Vagina (tissue), 2 donors: ENCODE results near the gene PCARE. TPM values are rescaled to one million over a fixed set of nuclear protein-coding genes. Genes with fewer than 3 reads are reported as not detected.

Experiments
- DNase-seq, 2 donors: peaks; one replicate each; pipeline ENCODE4 v3.0.0-alpha.2; 2017; ENCODE audit errors: extremely low spot score in 2 of 2
- H3K27ac ChIP-seq: fragments of 200-600 bp; sonication (generic); one replicate; pipeline ENCODE4 v1.5.1; 2019
- H3K27me3 ChIP-seq: fragments of 200-600 bp; sonication (generic); one replicate; pipeline ENCODE4 v1.5.1; 2019
- H3K36me3 ChIP-seq, 2 donors: fragments of 200-600 bp; sonication (generic); one replicate each; pipeline ENCODE4 v1.5.1; 2017 to 2019
- H3K4me1 ChIP-seq: fragments of 200-600 bp; sonication (generic); one replicate; pipeline ENCODE4 v1.5.1; 2019
- H3K4me3 ChIP-seq, 2 donors: fragments of 200-600 bp; sonication (generic); 1 replicate in 1 of 2; 2 replicates in 1 of 2; pipeline ENCODE4 v1.5.1; 2016 to 2019
- H3K9me3 ChIP-seq: fragments of 200-600 bp; sonication (generic); one replicate; pipeline ENCODE4 v1.5.1; 2019
- POLR2A ChIP-seq, 2 donors: fragments of 450-650 bp; IDR thresholded peaks; one replicate each; pipeline ENCODE4 v1.6.1; 2017; ENCODE audit warnings: antibody characterized with exemption in 2 of 2, mild to moderate bottlenecking in 2 of 2, moderate library complexity in 2 of 2
- POLR2AphosphoS5 ChIP-seq, 2 donors: sonication (generic); formaldehyde crosslinking; IDR thresholded peaks; one replicate each; pipeline ENCODE4 v1.9.0; 2017; ENCODE audit warnings: antibody characterized with exemption in 2 of 2, mild to moderate bottlenecking in 2 of 2, low read depth in 1 of 2; ENCODE audit not compliant: insufficient read depth in 1 of 2
- intact Hi-C: fragments of 100-400 bp; cut with DNase I; formaldehyde crosslinking; loops from one replicate; pipeline ENCODE4 v1.15.1; 2023
- total RNA-seq: library from RNA; depleted of rRNA; stranded (reverse); fragments of >200 nt; gene quantifications from one replicate; pipeline ENCODE4 v1.2.3, GENCODE V29; 2016
- TF ChIP-seq, protein P1 (sequence below), 3 experiments: fragments of 450-650 bp in 2 of 3; fragments of 200-600 bp in 1 of 3; sonication (generic) in 1 of 3; IDR thresholded peaks; one replicate each; pipeline ENCODE4 v1.5.1; 2017 to 2019; ENCODE audit warnings: antibody characterized with exemption in 3 of 3, mild to moderate bottlenecking in 2 of 3, moderate library complexity in 2 of 3

Gene PCARE
- total RNA-seq, 1 donor from 2014 or later = not detected

DNA sequence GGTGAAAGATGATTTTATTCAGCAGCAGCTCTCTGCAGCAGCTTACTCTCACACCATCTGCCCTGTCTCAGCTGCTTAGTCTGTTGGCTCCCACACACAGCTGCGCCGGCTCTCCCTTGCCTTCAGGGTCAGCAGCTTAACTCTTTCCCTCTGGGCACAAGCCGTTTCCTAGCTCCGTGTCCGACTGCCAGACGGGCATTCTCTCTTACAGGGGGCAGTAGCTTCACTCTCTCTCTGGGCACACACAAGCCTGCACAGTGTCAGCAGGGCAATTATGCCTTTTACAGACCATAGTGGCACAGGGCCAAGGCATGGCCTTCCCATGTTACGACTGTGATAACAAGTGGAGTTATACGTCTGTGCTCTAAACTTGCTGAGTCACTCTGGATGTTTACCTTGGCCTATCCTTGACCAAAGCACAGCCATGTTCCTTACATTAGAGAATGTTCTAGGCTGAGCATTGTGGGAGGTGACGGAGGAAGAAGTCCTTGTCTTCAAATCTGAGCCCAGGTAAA, 31.7 kb downstream of the PCARE start:
- Histone ChIP-seq H3K9me3 (no peaks in the 10 kb centered on the region), H3K4me1 (no peaks in the 10 kb centered on the region), H3K4me3 (no peak overlapping the region), H3K27me3 (no peaks in the 10 kb centered on the region), H3K27ac (no peak overlapping the region), H3K36me3 (no peaks in the 10 kb centered on the region)
- intact Hi-C loops = no loop called here
- TF ChIP-seq POLR2A (IDR thresholded peaks at IDR 0.05) (no peak), POLR2AphosphoS5 (IDR thresholded peaks at IDR 0.05; ENCODE audit: insufficient read depth in 1 of 2, low read depth in 1 of 2) (no peak)
- TF ChIP-seq, protein P1, sequence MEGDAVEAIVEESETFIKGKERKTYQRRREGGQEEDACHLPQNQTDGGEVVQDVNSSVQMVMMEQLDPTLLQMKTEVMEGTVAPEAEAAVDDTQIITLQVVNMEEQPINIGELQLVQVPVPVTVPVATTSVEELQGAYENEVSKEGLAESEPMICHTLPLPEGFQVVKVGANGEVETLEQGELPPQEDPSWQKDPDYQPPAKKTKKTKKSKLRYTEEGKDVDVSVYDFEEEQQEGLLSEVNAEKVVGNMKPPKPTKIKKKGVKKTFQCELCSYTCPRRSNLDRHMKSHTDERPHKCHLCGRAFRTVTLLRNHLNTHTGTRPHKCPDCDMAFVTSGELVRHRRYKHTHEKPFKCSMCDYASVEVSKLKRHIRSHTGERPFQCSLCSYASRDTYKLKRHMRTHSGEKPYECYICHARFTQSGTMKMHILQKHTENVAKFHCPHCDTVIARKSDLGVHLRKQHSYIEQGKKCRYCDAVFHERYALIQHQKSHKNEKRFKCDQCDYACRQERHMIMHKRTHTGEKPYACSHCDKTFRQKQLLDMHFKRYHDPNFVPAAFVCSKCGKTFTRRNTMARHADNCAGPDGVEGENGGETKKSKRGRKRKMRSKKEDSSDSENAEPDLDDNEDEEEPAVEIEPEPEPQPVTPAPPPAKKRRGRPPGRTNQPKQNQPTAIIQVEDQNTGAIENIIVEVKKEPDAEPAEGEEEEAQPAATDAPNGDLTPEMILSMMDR (IDR thresholded peaks at IDR 0.05) = no peak
- DNase-seq = no peak

DNA sequence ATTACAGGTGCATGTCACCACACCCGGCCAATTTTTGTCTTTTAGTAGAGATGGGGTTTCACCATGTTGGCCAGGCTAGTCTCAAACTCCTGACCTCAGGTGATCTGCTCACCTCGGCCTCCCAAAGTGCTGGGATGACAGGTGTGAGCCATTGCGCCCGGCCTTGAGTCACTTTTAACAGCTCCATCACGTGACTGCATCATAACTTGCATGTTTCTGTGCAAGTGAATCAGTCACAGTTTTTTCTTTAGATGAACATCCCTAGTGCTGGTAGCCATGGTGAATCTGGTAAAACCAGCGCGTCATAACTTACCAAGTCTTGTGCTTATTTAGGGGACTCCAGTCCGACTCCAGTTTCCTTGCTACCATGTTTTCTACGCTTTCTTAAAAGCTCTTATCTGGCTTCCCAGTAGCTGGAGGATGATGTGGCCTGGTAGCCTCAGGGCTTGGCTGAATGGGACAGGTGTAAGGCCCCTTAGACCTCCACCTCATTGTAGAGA, 33.1 kb downstream of the PCARE start:
- DNase-seq = no peak
- Histone ChIP-seq H3K36me3 (no peaks in the 10 kb centered on the region), H3K4me3 (no peak overlapping the region), H3K27ac (no peak overlapping the region), H3K27me3 (no peaks in the 10 kb centered on the region), H3K9me3 (no peaks in the 10 kb centered on the region), H3K4me1 (no peaks in the 10 kb centered on the region)
- intact Hi-C loops = no loop called here
- TF ChIP-seq, protein P1 (IDR thresholded peaks at IDR 0.05) = no peak
- TF ChIP-seq POLR2A (IDR thresholded peaks at IDR 0.05) (no peak), POLR2AphosphoS5 (IDR thresholded peaks at IDR 0.05; ENCODE audit: insufficient read depth in 1 of 2, low read depth in 1 of 2) (no peak)

- H3K36me3 ChIP-seq = no peaks in the 10 kb centered on the region
- H3K27me3 ChIP-seq = no peaks in the 10 kb centered on the region
- no peaks in the 10 kb centered on the region for H3K9me3 ChIP-seq
- no peaks in the 10 kb centered on the region for H3K4me1 ChIP-seq
- H3K27ac ChIP-seq = no peak overlapping the region
- intact Hi-C loops = no loop called here
- TF ChIP-seq, protein P1 (IDR thresholded peaks at IDR 0.05) = no peak
- TF ChIP-seq POLR2A (IDR thresholded peaks at IDR 0.05) (no peak), POLR2AphosphoS5 (IDR thresholded peaks at IDR 0.05; ENCODE audit: insufficient read depth in 1 of 2, low read depth in 1 of 2) (no peak)
- no peak overlapping the region for H3K4me3 ChIP-seq
- no peak for DNase-seq
Measured at GRCh38 chr2:29040552-29040951, 33.8 kb downstream of the PCARE start.

DNA sequence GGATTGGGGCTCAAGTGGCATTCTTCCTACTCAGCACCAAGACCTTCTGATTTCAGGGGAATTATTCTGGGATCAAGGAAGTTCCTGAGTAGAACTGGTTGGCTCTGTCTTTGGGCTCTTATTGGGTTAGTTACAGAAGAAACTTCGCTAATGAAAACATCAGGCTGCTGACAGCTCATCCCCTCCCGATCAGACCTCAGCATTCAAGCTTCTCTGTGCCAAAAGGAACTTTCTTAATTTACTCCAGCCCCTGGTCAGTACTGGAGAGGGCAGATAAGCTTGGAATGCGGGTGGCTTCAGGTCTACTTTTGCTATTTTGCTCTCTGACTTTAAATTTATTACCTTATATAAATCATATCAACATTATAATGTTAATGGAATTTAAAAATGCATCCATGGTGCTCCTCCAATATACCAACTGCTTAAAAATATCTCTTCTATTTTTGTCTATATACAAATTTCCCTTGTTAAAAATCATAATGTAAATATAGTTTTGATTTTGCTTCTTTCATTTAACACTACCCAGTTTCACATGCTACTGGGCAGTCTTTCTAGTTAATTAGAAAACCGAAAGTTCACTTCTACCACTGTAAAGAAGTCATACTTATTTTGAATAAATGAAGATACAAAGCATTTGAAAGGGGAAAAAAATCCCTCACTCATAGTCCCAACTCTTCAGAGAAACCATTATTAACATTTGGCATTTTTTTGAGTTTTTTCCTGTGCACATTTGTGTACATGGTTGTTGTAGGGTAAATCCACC, 34.4 kb downstream of the PCARE start:
- Histone ChIP-seq H3K27me3 (no peaks in the 10 kb centered on the region), H3K27ac (no peak overlapping the region), H3K4me3 (no peak overlapping the region), H3K4me1 (no peaks in the 10 kb centered on the region), H3K9me3 (no peaks in the 10 kb centered on the region), H3K36me3 (no peaks in the 10 kb centered on the region)
- TF ChIP-seq POLR2AphosphoS5 (IDR thresholded peaks at IDR 0.05; ENCODE audit: insufficient read depth in 1 of 2, low read depth in 1 of 2) (no peak), POLR2A (IDR thresholded peaks at IDR 0.05) (no peak)
- TF ChIP-seq, protein P1 (IDR thresholded peaks at IDR 0.05) = no peak
- intact Hi-C loops = no loop called here
- no peak for DNase-seq
